ENCODE measurements around the gene NUTF2.

NUTF2 gene

DNA sequence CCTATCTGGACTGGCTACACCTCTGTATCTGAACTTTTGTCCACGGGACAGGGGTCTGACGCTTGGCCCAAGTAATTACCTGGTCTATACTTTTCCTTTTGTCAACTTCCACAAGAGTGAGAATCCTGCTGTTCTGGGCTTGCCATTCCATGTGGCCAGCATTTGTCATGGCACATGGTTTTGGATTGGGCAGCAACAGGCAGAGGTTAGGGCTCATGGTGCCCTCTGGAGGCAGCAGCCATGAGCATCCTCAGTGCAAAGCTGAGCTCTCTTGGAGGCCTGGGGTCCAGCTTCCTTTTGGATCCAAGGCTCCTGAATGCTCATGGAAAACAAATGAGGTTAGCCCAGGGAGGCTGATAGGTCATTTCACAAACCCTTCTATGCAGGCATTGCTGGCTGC is 18.6 kb downstream of the NUTF2 start:
- DNase-seq = peak; percentile 75

DNA sequence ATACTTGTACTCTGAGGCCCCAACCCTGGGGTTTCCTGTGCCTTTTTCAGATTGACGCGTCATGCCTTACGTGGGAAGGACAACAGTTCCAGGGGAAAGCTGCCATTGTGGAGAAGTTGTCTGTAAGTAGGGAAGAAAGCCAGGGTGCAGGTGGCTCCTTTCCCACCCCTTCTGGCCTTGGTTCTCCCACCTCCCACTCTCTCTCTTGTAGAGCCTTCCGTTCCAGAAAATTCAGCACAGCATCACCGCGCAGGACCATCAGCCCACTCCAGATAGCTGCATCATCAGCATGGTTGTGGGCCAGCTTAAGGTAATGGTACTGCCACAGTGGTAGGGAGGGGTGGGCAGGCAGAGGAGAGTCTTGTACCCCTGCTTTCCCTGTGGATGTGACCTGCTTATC is 21.6 kb downstream of the NUTF2 start:
- no peak for DNase-seq

DNA sequence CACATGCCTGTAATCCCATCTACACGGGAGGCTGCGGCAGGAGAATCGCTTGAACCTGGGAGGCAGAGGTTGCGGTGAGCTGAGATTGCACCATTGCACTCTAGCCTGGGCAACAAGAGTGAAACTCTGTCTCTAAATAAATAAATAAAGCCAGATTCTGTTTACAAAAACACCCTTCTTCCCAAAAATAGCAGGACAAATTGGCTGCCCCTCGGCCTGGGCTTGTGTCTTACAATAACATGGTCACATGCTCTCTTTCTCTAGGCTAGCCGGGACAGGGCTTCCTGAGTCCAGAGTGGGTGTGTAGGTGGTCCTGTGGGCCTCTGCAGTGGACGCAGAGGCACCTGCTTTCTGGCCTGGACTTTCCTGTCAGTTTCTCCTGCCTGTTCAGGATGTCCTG is 22.9 kb downstream of the NUTF2 start:
- DNase-seq = no peak

DNA sequence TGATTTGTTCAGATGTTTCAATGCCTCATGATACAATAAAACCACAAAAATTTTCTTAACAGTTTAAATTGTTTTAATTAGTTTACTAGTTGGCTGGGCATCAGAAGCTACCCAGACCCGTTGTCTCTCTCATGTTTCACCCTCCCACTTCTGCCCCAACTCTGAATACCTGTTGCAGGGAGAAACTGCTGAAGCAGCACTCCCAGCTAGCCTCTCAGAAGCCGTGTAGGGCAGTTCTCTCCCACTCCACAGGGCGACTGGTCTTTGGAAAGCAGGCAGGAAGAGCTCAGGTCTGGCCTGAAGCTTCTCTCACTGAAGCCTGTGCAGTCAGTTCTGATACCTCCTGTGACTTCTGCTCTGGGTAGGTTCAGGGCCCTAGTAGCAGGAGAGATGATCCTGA is 24.5 kb downstream of the NUTF2 start:
- DNase-seq = no peak

DNA sequence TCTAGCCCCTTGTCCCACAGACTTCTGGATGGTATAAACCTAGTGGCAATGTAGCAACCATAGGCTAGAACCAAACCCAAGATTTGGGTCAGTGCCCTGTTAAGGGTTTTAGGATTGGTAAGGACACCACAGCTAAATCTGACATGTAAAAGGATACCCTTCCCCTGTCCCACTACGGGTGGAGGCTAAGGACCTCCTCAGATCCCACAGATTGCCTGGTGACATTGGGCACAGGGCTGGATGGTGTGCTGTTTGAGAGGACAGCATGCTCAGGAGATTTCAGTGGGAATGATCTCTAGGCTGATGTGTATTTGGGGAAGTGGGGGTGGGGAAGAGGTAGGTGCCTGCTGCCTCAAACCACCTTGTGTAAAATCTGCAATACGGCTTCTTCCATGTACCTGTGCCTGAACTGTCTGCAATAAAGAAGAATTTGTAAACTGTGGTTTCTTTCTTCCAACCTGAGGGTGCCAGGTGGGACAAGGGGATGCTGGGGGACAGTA is 25.4 kb downstream of the NUTF2 start:
- DNase-seq = peak; percentile 18

DNA sequence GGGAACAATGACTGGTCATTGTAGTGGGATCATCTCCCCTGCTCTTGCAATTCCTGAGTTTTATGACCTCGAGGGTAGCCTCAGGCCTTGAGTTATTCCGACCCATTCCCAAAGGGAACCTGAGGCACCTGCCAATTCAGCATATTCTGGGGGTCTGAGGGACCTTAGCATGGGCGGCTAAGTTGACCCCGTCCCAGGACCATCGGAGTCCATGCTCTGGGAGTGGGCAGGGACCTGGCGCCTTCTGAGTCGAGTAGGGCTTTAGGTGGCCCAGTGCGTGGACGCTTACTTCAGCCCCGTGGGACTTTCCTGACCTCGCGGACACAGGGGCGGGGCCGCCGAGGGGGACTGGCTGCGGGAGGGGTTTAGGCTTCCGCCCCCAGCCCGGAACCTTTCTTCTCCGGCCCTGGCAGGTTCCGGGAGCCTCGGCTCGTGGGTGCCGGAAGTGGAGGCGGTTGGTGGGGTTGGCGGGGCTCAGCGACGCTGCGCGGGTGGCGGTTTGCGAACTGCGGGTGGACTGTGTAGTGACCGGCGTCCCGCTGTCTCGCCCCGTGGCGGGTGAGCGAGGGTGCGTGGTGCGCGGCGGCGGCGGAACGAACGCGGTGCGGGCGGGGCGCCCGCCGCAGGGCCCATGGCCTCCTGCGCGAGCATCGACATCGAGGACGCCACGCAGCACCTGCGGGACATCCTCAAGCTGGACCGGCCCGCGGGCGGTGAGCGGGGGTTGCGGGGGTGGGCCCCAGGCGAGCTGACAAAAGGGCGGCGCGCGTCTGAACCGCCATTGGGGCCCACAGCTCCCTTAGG is 26.1 kb downstream of the NUTF2 start, which contains the start of gene EDC4:
TSS of gene EDC4 (plus strand) at position 422 of the 804 bp plus-strand sequence. CDS start at position 632, 210 bp downstream.
- peak; percentile 90 for DNase-seq

DNA sequence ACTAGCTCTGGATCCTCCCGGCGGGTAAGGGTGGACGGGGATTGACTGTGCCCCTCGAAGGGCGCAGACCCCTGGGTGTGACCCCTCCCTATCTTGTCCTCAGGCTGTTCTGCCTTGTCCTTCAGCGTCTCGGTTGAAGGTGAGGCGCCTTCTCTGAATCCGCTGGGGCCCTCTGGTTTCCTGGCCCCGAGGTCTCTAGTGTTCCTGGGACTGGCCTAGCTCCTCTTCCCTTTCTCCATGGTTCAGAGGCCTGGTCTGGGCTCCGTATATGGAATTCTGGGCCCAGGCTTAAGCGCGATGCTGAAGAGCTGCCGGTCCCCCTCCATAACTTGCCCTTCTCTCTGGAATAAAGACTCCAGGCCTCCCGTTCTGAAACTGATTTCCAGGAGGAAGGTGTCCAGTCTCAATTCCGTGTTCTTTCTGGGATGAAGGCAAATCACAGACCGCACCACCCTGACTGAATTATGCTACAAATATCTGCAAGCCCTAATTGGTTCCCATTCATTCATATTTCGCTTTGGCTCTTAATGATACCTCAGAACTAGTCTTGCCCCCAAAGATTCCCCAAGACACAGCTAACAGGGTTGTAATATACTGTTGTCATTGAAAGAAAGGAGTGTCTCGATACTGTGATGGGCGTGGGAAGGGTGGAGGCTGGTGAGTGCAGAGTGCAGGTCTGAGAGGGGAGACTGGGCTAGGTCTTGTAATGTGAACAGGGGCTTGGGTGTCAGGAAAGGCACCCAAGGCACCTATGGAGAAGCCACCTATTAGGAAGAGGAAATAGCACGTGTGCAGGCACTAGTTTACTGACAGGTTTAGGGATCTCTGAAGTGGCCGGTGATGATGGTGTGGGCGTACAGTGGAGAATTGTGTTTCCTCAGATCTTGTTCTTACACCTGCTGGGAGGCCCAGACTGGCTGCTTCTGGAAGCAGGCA is 27.0 kb downstream of the NUTF2 start:
- peak; percentile 21 for DNase-seq

DNA sequence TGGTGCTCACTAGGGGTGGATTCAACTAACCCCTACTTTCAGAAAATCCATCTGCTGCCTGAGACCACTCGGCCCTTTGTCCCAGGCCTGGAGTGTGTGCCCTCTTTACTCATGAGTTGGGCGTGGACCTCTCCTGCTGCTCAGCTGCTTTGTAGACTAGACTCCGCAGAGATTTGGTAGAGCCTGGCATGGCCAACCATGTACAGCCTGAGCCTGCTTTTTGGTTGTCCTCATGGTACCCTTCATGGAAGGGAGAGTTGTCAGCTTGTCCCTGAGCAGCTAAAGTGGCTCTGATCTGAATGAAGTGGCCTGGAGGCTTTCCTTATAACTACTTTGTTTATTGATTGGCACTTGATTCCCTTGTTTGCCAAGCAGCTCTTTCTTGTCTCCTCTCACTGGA is 27.6 kb downstream of the NUTF2 start:
- no peak for DNase-seq

DNA sequence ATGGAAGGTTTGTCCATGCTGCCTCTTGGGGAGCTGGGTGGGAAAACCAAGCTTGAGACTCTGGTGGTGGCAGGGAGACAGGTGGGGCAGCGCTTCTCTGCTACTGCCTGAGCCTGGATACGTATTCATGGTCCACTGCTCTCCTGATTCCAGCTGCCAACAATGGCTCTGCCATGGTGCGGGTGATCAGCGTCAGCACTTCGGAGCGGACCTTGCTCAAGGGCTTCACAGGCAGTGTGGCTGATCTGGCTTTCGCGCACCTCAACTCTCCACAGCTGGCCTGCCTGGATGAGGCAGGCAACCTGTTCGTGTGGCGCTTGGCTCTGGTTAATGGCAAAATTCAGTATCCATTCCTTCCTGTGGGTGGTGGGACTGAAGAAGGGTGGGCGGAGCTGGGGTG is 30.3 kb downstream of the NUTF2 start:
- DNase-seq = no peak

DNA sequence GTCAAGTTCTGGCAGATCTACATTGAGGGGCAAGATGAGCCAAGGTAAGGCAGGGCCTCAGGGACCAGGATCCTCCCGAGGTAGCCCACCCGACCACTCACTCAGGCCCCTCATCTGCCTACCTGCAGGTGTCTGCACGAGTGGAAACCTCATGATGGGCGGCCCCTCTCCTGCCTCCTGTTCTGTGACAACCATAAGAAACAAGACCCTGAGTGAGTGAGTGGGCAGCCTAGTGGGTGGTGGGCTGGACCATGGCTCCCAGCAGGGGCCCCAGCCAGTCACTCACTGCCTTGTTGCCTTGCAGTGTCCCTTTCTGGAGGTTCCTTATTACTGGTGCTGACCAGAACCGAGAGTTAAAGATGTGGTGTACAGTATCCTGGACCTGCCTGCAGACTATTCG is 31.5 kb downstream of the NUTF2 start:
- no peak for DNase-seq

DNA sequence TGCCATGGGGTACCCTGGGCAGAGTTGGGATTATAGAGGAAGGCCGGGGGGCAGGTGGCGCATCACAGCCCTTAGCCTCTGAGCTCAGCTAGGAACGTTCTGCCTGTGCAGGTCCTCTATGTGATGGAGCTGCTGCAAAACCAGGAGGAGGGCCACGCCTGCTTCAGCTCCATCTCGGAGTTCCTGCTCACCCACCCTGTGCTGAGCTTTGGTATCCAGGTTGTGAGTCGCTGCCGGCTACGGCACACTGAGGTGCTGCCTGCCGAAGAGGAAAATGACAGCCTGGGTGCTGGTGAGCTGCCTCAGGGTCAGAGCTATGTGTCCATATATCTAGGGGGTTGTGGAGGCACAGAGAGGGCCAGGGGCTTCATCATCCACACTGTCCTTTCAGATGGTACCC is 32.1 kb downstream of the NUTF2 start:
- DNase-seq = no peak

DNA sequence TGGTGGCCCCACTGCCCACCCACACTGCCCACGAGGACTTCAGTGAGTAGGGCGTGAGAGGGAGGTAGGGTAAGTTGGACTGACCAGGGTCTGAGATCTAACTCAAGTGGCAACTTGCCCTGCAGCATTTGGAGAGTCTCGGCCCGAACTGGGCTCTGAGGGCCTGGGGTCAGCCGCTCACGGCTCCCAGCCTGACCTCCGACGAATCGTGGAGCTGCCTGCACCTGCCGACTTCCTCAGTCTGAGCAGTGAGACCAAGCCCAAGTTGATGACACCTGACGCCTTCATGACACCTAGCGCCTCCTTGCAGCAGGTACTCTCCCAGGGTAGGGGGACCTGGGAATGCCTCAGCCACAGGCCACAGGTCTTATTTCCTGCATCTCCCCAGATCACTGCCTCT is 32.7 kb downstream of the NUTF2 start:
- DNase-seq = no peak

DNA sequence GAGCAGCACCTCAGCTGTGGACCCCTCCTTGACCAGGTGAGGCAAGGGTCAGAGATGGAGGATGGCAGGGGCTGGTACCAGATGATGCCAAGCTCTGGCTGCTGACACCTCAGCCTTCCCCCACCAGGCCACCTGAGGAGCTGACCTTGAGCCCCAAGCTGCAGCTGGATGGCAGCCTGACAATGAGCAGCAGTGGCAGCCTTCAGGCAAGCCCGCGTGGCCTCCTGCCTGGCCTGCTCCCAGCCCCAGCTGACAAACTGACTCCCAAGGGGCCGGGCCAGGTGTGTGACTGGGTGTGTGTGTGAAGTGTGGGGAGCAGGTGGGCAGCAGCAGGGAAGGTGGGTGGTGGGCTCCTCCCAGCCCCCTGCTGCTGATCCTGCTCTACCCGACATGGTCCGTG is 33.2 kb downstream of the NUTF2 start:
- DNase-seq = no peak

DNA sequence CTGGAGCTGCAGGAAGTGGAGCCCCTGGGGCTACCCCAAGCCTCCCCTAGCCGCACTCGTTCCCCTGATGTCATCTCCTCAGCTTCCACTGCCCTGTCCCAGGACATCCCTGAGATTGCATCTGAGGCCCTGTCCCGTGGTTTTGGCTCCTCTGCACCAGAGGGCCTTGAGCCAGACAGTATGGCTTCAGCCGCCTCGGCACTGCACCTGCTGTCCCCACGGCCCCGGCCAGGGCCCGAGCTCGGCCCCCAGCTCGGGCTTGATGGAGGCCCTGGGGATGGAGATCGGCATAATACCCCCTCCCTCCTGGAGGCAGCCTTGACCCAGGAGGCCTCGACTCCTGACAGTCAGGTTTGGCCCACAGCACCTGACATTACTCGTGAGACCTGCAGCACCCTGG is 33.9 kb downstream of the NUTF2 start:
- DNase-seq = no peak

DNA sequence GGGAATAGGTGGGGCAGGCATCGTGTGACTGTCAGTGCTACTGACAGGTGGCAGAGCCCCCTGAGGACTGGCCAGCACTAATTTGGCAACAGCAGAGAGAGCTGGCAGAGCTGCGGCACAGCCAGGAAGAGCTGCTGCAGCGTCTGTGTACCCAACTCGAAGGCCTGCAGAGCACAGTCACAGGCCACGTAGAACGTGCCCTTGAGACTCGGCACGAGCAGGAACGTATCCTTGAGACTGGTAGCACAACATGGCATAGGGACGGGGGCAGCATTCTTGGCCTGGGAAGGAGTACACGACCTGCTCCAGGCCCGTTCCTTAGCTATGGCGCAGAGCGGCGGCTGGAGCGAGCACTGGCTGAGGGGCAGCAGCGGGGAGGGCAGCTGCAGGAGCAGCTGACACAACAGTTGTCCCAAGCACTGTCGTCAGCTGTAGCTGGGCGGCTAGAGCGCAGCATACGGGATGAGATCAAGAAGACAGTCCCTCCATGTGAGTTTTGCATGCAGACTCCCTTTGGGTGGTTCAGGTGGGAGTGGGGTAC is 35.0 kb downstream of the NUTF2 start:
- no peak for DNase-seq

DNA sequence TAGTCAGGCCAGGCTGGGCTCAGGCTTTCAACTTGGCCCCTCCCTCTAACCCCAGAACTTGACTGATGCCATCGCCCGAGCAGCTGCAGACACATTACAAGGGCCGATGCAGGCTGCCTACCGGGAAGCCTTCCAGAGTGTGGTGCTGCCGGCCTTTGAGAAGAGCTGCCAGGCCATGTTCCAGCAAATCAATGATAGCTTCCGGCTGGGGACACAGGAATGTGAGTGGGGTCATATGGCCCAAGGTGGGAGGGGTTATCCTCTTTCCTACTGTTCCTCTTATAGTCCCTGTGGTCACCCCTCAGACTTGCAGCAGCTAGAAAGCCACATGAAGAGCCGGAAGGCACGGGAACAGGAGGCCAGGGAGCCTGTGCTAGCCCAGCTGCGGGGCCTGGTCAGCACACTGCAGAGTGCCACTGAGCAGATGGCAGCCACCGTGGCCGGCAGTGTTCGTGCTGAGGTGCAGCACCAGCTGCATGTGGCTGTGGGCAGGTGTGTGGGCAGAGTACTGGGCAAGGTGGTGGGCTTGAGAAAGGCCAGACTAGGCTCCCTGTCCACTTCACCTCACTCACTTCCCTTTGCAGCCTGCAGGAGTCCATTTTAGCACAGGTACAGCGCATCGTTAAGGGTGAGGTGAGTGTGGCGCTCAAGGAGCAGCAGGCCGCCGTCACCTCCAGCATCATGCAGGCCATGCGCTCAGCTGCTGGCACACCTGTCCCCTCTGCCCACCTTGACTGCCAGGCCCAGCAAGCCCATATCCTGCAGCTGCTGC is 35.8 kb downstream of the NUTF2 start:
- DNase-seq = no peak

DNA sequence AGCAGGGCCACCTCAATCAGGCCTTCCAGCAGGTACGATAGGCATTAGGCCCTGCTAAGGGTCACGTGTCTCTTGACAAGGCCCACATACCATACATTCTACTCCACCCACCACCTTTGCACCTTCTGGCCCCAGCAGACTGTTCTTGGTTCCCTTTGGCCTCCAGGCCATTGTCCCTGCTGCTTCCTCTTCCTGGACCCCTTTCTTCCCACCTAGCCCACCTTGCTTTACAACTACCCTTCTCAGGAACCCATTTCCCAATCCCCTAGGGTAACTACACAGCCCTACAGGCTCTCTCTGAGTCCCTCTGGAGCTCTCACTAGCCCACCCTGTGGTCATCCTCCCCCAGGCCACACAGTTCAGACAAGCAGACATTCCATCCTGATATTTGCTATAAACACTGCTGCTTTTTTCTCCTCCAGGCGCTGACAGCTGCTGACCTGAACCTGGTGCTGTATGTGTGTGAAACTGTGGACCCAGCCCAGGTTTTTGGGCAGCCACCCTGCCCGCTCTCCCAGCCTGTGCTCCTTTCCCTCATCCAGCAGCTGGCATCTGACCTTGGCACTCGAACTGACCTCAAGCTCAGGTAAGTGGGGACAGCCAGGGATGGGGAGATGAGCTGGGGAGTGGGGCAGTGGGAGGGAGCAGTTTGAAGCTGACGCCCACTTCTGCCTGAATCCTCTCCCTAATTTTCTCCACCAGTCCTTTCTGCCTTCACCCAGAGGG is 36.6 kb downstream of the NUTF2 start:
- DNase-seq = no peak

DNA sequence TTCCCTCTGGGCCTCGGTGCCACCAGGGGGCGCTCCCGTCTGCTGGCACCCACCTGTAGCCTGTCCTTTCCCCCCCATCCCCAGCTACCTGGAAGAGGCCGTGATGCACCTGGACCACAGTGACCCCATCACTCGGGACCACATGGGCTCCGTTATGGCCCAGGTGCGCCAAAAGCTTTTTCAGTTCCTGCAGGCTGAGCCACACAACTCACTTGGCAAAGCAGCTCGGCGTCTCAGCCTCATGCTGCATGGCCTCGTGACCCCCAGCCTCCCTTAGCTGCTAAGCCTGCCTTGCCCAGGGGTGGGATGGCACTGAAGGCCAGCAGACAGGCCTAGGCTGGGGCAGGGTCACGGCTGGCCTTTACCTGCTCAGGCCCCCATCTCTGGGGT is 37.1 kb downstream of the NUTF2 start:
- peak; percentile 70 for DNase-seq

DNA sequence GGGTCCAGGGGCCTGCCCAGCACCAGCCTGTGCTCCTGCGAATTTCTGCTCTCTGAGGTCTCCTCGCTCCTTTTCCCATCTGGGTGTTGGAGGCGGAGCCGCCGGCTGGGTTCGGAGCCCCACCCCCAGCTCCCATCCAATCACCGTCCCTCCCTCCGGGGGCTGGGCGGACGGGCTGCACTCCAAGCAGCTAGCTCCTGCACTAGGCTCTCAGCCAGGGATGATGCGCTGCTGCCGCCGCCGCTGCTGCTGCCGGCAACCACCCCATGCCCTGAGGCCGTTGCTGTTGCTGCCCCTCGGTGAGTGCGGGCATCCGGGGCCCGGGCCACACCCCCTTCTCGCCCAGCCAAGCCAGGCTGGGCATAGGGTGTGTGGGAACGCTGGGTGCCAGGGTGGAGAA is 38.0 kb downstream of the NUTF2 start, which contains the start of gene NRN1L:
TSS of gene NRN1L (plus strand) at position 202 of the 400 bp plus-strand sequence. CDS start at position 221, 19 bp downstream.
- DNase-seq = peak; percentile 22

DNA sequence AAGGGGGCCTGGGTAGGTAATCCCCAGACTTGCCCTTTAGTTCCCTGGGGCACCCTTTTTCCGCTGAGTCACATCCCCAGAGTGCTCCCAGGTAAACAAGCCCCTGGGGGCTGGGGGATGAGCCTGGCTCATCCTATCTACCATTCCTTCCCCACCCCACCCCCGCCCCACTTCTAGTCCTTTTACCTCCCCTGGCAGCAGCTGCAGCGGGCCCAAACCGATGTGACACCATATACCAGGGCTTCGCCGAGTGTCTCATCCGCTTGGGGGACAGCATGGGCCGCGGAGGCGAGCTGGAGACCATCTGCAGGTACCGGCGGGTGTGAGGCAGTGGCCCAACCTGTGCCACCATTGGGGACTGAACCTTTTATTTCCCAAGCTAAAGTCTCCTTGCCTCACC is 38.8 kb downstream of the NUTF2 start:
- DNase-seq = no peak

DNA sequence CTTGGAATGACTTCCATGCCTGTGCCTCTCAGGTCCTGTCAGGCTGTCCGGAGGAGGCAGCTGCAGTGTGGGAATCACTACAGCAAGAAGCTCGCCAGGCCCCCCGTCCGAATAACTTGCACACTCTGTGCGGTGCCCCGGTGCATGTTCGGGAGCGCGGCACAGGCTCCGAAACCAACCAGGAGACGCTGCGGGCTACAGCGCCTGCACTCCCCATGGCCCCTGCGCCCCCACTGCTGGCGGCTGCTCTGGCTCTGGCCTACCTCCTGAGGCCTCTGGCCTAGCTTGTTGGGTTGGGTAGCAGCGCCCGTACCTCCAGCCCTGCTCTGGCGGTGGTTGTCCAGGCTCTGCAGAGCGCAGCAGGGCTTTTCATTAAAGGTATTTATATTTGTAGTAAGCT is 39.2 kb downstream of the NUTF2 start:
- DNase-seq = no peak

DNA sequence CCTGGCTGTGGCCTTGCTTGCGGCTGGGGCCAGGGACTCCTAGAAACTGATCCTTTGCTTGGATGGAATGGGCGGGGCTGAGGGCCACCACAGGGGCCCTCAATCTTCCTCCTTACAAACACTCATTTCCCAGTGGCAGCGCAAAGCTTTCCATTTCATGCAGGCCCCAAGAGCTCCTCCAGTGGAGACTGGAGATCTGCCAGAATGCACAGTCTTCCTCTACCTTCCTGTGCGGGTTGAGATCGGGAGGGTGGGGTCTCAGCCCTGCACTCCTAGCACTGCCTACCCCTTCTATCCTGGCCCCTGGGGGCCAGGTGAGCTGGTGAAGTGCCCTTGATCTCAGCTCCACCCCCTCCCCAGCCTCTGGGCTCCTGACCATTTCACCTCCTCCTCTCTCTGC is 39.7 kb downstream of the NUTF2 start:
- no peak for DNase-seq

Data from hematopoietic multipotent progenitor cell treated with erythropoietin and hydrocortisone succinate and interleukin-3 and kit ligand, for 4 days (in vitro differentiated cells).